Measurements from ENCODE around the gene GRHPR. TPM values are rescaled to one million over a fixed set of nuclear protein-coding genes. Genes with fewer than 3 reads are reported as not detected.

GRHPR gene
- total and polyA plus RNA-seq, 2 of the 8 experiments (the other 6 are each of a cell fraction or from before 2014, with no cell fraction given), result 97.0 to 201 TPM

- no peaks in the 10 kb centered on the region for H3K9me3 ChIP-seq (ENCODE audit: insufficient read depth in 2 of 2, low read depth in 1 of 2, low read length in 1 of 2)
- no peaks in the 10 kb centered on the region for H4K20me1 ChIP-seq (replicated peaks in 1 of 2; ENCODE audit: control insufficient read depth in 1 of 2, insufficient read depth in 2 of 2, low read length in 2 of 2)
- WGBS, 2 experiments (ENCODE audit: extremely low coverage in 1 of 2, insufficient coverage in 1 of 2, insufficient read length in 1 of 2, insufficient replicate concordance in 2 of 2, low coverage in 1 of 2, low lambda C conversion rate in 2 of 2, missing lambda C conversion rate in 1 of 2), result 88% methylated on average over 3 of the region's 3 CpGs; no CpG with 5 or more reads in 1 of the 2 experiments
- H3K23ac ChIP-seq (ENCODE audit: insufficient read length), result no peak overlapping the region
- TF ChIP-seq TCF12 (IDR thresholded peaks at IDR 0.05; ENCODE audit: low read depth, low read length), result no peak
- TF ChIP-seq TEAD4 (IDR thresholded peaks at IDR 0.05; ENCODE audit: low read depth, low read length), result no peak
- TF ChIP-seq CTBP2 (IDR thresholded peaks at IDR 0.05; ENCODE audit: borderline replicate concordance, insufficient read depth, insufficient read length, low read length), result no peak
- TF ChIP-seq, protein P1, sequence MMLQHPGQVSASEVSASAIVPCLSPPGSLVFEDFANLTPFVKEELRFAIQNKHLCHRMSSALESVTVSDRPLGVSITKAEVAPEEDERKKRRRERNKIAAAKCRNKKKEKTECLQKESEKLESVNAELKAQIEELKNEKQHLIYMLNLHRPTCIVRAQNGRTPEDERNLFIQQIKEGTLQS (IDR thresholded peaks at IDR 0.05; ENCODE audit: insufficient read depth, low read depth, low read length), result no peak
- TF ChIP-seq JUN (IDR thresholded peaks at IDR 0.05; ENCODE audit: low read depth, low read length), result no peak
- no peak for TF ChIP-seq YY1 (IDR thresholded peaks at IDR 0.05; ENCODE audit: low read depth, low read length)
- TF ChIP-seq TAF1 (IDR thresholded peaks at IDR 0.05; ENCODE audit: low read depth, low read length), result no peak
- TF ChIP-seq SRF (IDR thresholded peaks at IDR 0.05; ENCODE audit: low read depth, low read length), result no peak
- no peak for TF ChIP-seq RFX5 (IDR thresholded peaks at IDR 0.05; ENCODE audit: borderline replicate concordance, low read depth, low read length)
- TF ChIP-seq SIN3A (conservative IDR thresholded peaks at IDR 0.05 in 1 of 2, IDR thresholded peaks at IDR 0.05 in 1 of 2; ENCODE audit: low read depth in 1 of 2, low read length in 2 of 2), result no peak
- H3K27me3 ChIP-seq (replicated peaks in 1 of 4; ENCODE audit: control insufficient read depth in 3 of 4, extremely low read depth in 1 of 4, insufficient read depth in 3 of 4, low read length in 3 of 4), result no peaks in the 10 kb centered on the region
- H2BK20ac ChIP-seq (ENCODE audit: low read length), result no peak overlapping the region
- H3K18ac ChIP-seq (ENCODE audit: extremely low read depth, low read length), result no peak overlapping the region
- H3K23me2 ChIP-seq (ENCODE audit: low read depth, low read length), result no peaks in the 10 kb centered on the region
- no peak overlapping the region for H2BK15ac ChIP-seq (ENCODE audit: low read length)
- no peak overlapping the region for H3K14ac ChIP-seq (ENCODE audit: insufficient read length)
- FAIRE-seq (no peak), DNase-seq (ENCODE audit: low read depth in 1 of 2, low spot score in 2 of 2) (no peak)
- no peak overlapping the region for H4K8ac ChIP-seq (ENCODE audit: extremely low read depth, insufficient read depth, low read length)
- no peak overlapping the region for H4K5ac ChIP-seq (ENCODE audit: insufficient read length, low read depth, low read length)
- no peak overlapping the region for H4K91ac ChIP-seq (replicated peaks; ENCODE audit: insufficient read length, low read length)
- no peak overlapping the region for H3K4ac ChIP-seq (replicated peaks; ENCODE audit: insufficient read length, low read depth, low read length)
- H3K27ac ChIP-seq (ENCODE audit: low read depth, low read length), result no peak overlapping the region
- H2BK12ac ChIP-seq (ENCODE audit: low read depth, low read length), result no peak overlapping the region
- no peak overlapping the region for H2AK5ac ChIP-seq (ENCODE audit: low read depth, low read length)
- H3K36me3 ChIP-seq (ENCODE audit: control insufficient read depth in 2 of 4, insufficient read depth in 4 of 4, low read length in 3 of 4), result no peaks in the 10 kb centered on the region
- no peak overlapping the region for H2BK120ac ChIP-seq (replicated peaks; ENCODE audit: low read depth, low read length)
- H3K79me2 ChIP-seq (ENCODE audit: control insufficient read depth in 1 of 2, insufficient read depth in 2 of 2, low read length in 2 of 2), result no peaks in the 10 kb centered on the region
- no peak overlapping the region for H3K4me2 ChIP-seq (ENCODE audit: insufficient read depth in 1 of 2, low read depth in 2 of 2, low read length in 2 of 2)
- POLR2A ChIA-PET (ENCODE audit: partially characterized antibody), result no interaction called here
- H3K9ac ChIP-seq (replicated peaks in 1 of 4; ENCODE audit: extremely low read depth in 1 of 4, low read depth in 3 of 4, low read length in 3 of 4), result no peak overlapping the region
- H3K56ac ChIP-seq (replicated peaks; ENCODE audit: insufficient read length, low read depth, low read length), result no peak overlapping the region
- H2AFZ ChIP-seq (ENCODE audit: low read length), result no peak overlapping the region
- CTCF ChIA-PET (ENCODE audit: partially characterized antibody), result interaction anchor here (1.7 kb wide), 1 partner anchor 14 kb away, joined by 13 read pairs; no protein-coding TSS in a partner anchor
- peaks cover 0 to 4% (median 0%) of the 10 kb centered on the region in 4 experiments; a peak in 1 of 7 replicates for H3K4me1 ChIP-seq (replicated peaks in 1 of 4; ENCODE audit: control insufficient read depth in 3 of 4, insufficient read depth in 4 of 4, low read length in 3 of 4)
- H3K4me3 ChIP-seq (ENCODE audit: extremely low read depth in 1 of 4, insufficient read depth in 2 of 4, low read depth in 3 of 4, low read length in 4 of 4), result no peak overlapping the region
- no peak overlapping the region for H2BK5ac ChIP-seq (ENCODE audit: low read depth, low read length)
- H3K79me1 ChIP-seq (ENCODE audit: low read depth, low read length), result no peaks in the 10 kb centered on the region
These were observed 17.1 kb upstream of the GRHPR start for GRCh38 chr9:37405350-37405749.

Measured in H1 (cell line).